Tibial nerve (tissue), 3 donors: ENCODE results near the gene TTC23.

Experiments
- CTCF ChIP-seq, 5 experiments: fragments of 200-600 bp in 3 of 5; fragments of 450-650 bp in 2 of 5; sonication (generic) in 3 of 5; IDR thresholded peaks; one replicate each; pipeline ENCODE4 v1.5.1; 2016 to 2019; ENCODE audit warnings: antibody characterized with exemption in 5 of 5, mild to moderate bottlenecking in 3 of 5, moderate library complexity in 2 of 5
- POLR2A ChIP-seq, 2 donors: fragments of 450-650 bp; IDR thresholded peaks; one replicate each; pipeline ENCODE4 v1.6.1; 2017; ENCODE audit warnings: antibody characterized with exemption in 2 of 2, mild to moderate bottlenecking in 2 of 2, moderate library complexity in 2 of 2

GRCh38 chr15:99167201-99167600, 82.2 kb downstream of the TTC23 start:
- TF ChIP-seq CTCF (IDR thresholded peaks at IDR 0.05): no peak
- no peak for TF ChIP-seq POLR2A (IDR thresholded peaks at IDR 0.05)
